Astrocyte of the cerebellum (primary cell): ENCODE measurements around the gene SLC22A24.

Experiments used
- DNase-seq: peaks from one replicate; pipeline ENCODE4 v3.0.0-alpha.2; 2011; ENCODE audit warnings: low read depth
- H3K4me3 ChIP-seq: 2 replicates; pipeline ENCODE4 v1.5.1; 2011; ENCODE audit warnings: mild to moderate bottlenecking, low read depth, low read length, moderate library complexity
- in situ Hi-C: cut with HindIII; loops from 2 replicates; pipeline ENCODE4 v1.10.0; 2017; ENCODE audit warnings: low sequenced_read_pairs
- TF ChIP-seq, protein P1 (sequence below): IDR thresholded peaks from 2 replicates; pipeline ENCODE4 v1.5.1; 2012; ENCODE audit warnings: low read length, low read depth, moderate library complexity, mild to moderate bottlenecking; ENCODE audit errors: missing control alignments

Gene SLC22A24

GRCh38 chr11:63032457-63032856 is 111.6 kb downstream of the SLC22A24 start:
- in situ Hi-C loops: no loop called here
- H3K4me3 ChIP-seq: no peak overlapping the region
- DNase-seq: no peak
- TF ChIP-seq, protein P1, sequence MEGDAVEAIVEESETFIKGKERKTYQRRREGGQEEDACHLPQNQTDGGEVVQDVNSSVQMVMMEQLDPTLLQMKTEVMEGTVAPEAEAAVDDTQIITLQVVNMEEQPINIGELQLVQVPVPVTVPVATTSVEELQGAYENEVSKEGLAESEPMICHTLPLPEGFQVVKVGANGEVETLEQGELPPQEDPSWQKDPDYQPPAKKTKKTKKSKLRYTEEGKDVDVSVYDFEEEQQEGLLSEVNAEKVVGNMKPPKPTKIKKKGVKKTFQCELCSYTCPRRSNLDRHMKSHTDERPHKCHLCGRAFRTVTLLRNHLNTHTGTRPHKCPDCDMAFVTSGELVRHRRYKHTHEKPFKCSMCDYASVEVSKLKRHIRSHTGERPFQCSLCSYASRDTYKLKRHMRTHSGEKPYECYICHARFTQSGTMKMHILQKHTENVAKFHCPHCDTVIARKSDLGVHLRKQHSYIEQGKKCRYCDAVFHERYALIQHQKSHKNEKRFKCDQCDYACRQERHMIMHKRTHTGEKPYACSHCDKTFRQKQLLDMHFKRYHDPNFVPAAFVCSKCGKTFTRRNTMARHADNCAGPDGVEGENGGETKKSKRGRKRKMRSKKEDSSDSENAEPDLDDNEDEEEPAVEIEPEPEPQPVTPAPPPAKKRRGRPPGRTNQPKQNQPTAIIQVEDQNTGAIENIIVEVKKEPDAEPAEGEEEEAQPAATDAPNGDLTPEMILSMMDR: no peak
